ENCODE measurements around the gene CATSPER1.

GRCh38 chr11:65988791-65989592 is 37.3 kb downstream of the CATSPER1 start:
- no peak for TF ChIP-seq POLR2AphosphoS5 (IDR thresholded peaks at IDR 0.05; ENCODE audit: borderline replicate concordance, low read depth, low read length)
- TF ChIP-seq EZH2 (IDR thresholded peaks at IDR 0.05), result no peak

Measured in SK-N-MC (cell line).